SK-N-SH (cell line): ENCODE measurements around the gene AADAT. TPM values are rescaled to one million over a fixed set of nuclear protein-coding genes. Genes with fewer than 3 reads are reported as not detected.

Experiments
- CTCF ChIA-PET: fragments of 300-600, 350-600 bp; formaldehyde crosslinking; extraction: SDS; loops from one replicate; lab custom pipeline; 2021; lab: Yijun Ruan, JAX
- POLR2A ChIA-PET: fragments of 350-600 bp; sonication (Branson Sonifier 250); formaldehyde crosslinking; extraction: SDS; loops from one replicate; lab custom pipeline; 2020; ENCODE audit warnings: antibody characterized with exemption, inconsistent platforms; lab: Yijun Ruan, JAX
- DNase-seq: peaks from one replicate; pipeline ENCODE4 v3.0.0; 2012
- H2AFZ ChIP-seq: fragments of 200-600 bp; sonication (generic); 2 replicates; pipeline ENCODE4 v1.8.1; 2016; ENCODE audit warnings: antibody characterized with exemption, mild to moderate bottlenecking, low read depth
- H3F3A ChIP-seq: fragments of 200-600 bp; sonication (generic); replicated peaks from 2 replicates; pipeline ENCODE3; 2016; ENCODE audit warnings: antibody characterized with exemption, mild to moderate bottlenecking; ENCODE audit not compliant: insufficient read depth
- H3K27ac ChIP-seq, 2 experiments: fragments of 200-500 bp in 1 of 2; fragments of 200-600 bp in 1 of 2; sonication (Bioruptor generic) in 1 of 2; sonication (generic), shearing (Covaris generic) in 1 of 2; 2 replicates each; pipeline versions ENCODE4 v1.5.1 to v1.6.1; 2014 to 2016; ENCODE audit warnings: low read depth in 2 of 2, inconsistent platforms in 1 of 2, low read length in 1 of 2, mild to moderate bottlenecking in 1 of 2, mixed read lengths in 1 of 2
- H3K27me3 ChIP-seq: fragments of 200-600 bp; sonication (generic), shearing (Covaris generic); 2 replicates; pipeline ENCODE4 v1.6.1; 2016; ENCODE audit warnings: mixed run types; ENCODE audit not compliant: insufficient read depth
- H3K36me3 ChIP-seq, 2 experiments: fragments of 200-500 bp in 1 of 2; fragments of 200-600 bp in 1 of 2; sonication (Bioruptor generic) in 1 of 2; sonication (generic) in 1 of 2; replicated peaks in 1 of 2; 2 replicates each; pipeline versions ENCODE3 to v1.5.1; 2014 to 2016; ENCODE audit warnings: low read length in 1 of 2, mild to moderate bottlenecking in 1 of 2; ENCODE audit not compliant: insufficient read depth in 2 of 2, control insufficient read depth in 1 of 2
- H3K4me1 ChIP-seq, 2 experiments: fragments of 200-500 bp in 1 of 2; fragments of 200-600 bp in 1 of 2; sonication (Bioruptor generic) in 1 of 2; sonication (generic), shearing (Covaris generic) in 1 of 2; 2 replicates each; pipeline versions ENCODE4 v1.5.1 to v1.6.1; 2014 to 2016; ENCODE audit warnings: low read depth in 1 of 2, low read length in 1 of 2, mixed run types in 1 of 2; ENCODE audit not compliant: insufficient read depth in 2 of 2, control insufficient read depth in 1 of 2
- H3K4me2 ChIP-seq: fragments of 200-600 bp; sonication (generic), shearing (Covaris generic); 2 replicates; pipeline ENCODE4 v1.6.1; 2017; ENCODE audit warnings: mixed run types
- H3K4me3 ChIP-seq, 2 experiments: fragments of 200-500 bp in 1 of 2; fragments of 200-600 bp in 1 of 2; sonication (Bioruptor generic) in 1 of 2; sonication (generic), shearing (Covaris generic) in 1 of 2; 2 replicates each; pipeline versions ENCODE4 v1.5.1 to v1.8.1; 2014 to 2016; ENCODE audit warnings: low read depth in 2 of 2, inconsistent platforms in 1 of 2, low read length in 1 of 2, mild to moderate bottlenecking in 1 of 2, mixed read lengths in 1 of 2, moderate library complexity in 1 of 2
- H3K79me2 ChIP-seq: fragments of 200-600 bp; sonication (generic); 2 replicates; pipeline ENCODE4 v1.8.1; 2017; ENCODE audit warnings: mild to moderate bottlenecking; ENCODE audit not compliant: insufficient read depth
- H3K9ac ChIP-seq: fragments of 200-600 bp; sonication (generic); 2 replicates; pipeline ENCODE4 v1.6.1; 2017; ENCODE audit warnings: mixed run types
- H3K9me2 ChIP-seq: fragments of 200-600 bp; sonication (generic); 2 replicates; pipeline ENCODE4 v1.6.1; 2017; ENCODE audit warnings: mixed run types
- H3K9me3 ChIP-seq: fragments of 200-600 bp; sonication (generic); 2 replicates; pipeline ENCODE4 v1.6.1; 2017; ENCODE audit warnings: mixed run types, mild to moderate bottlenecking, moderate library complexity
- H4K20me1 ChIP-seq: fragments of 200-600 bp; sonication (generic); 2 replicates; pipeline ENCODE4 v1.6.1; 2017; ENCODE audit warnings: mild to moderate bottlenecking, mixed run types; ENCODE audit not compliant: insufficient read depth
- ELF1 ChIP-seq: IDR thresholded peaks from 2 replicates; pipeline ENCODE4 v1.4.0; 2012
- EP300 ChIP-seq, 2 experiments: IDR thresholded peaks; 2 replicates each; pipeline versions ENCODE4 v1.4.0 to v1.6.1; 2012; ENCODE audit warnings: borderline replicate concordance in 1 of 2, low read depth in 1 of 2, low read length in 1 of 2
- JUND ChIP-seq: IDR thresholded peaks from 2 replicates; pipeline ENCODE4 v1.4.0; 2012
- MEF2A ChIP-seq: IDR thresholded peaks from 2 replicates; pipeline ENCODE4 v1.4.0; 2012; ENCODE audit warnings: low read depth, borderline replicate concordance
- MXI1 ChIP-seq: IDR thresholded peaks from 2 replicates; pipeline ENCODE4 v1.6.1; 2012; ENCODE audit warnings: mild to moderate bottlenecking, low read depth, low read length, improper control_type of control experiment
- NRF1 ChIP-seq: IDR thresholded peaks from 2 replicates; pipeline ENCODE4 v1.6.1; 2012; ENCODE audit warnings: low read depth, mild to moderate bottlenecking, low read length
- RAD21 ChIP-seq: IDR thresholded peaks from 2 replicates; pipeline ENCODE4 v1.6.1; 2012; ENCODE audit warnings: mild to moderate bottlenecking, low read length
- RCOR1 ChIP-seq: fragments of 150-350 bp; IDR thresholded peaks from 2 replicates; pipeline ENCODE4 v1.6.1; 2017; ENCODE audit warnings: antibody characterized with exemption, low read length
- RFX5 ChIP-seq: IDR thresholded peaks from 2 replicates; pipeline ENCODE4 v1.6.1; 2012; ENCODE audit warnings: mild to moderate bottlenecking, improper control_type of control experiment, low read length
- RXRA ChIP-seq: IDR thresholded peaks from 2 replicates; pipeline ENCODE4 v1.4.0; 2012; ENCODE audit warnings: low read depth, mild to moderate bottlenecking, borderline replicate concordance
- SIN3A ChIP-seq: IDR thresholded peaks from 2 replicates; pipeline ENCODE4 v1.6.1; 2012; ENCODE audit warnings: low read depth, mild to moderate bottlenecking, low read length, moderate library complexity, borderline replicate concordance
- ZBTB33 ChIP-seq: IDR thresholded peaks from 2 replicates; pipeline ENCODE4 v1.4.0; 2012; ENCODE audit warnings: low read depth, borderline replicate concordance
- WGBS: methylation state at CpG from one replicate; pipeline ENCODE4 v1.1.6; 2017; ENCODE audit warnings: low lambda C conversion rate; 5-methylcytosine and 5-hydroxymethylcytosine counted together
- polyA plus RNA-seq, 3 experiments: library from polyadenylated mRNA; depleted of rRNA; stranded (reverse); fragments of >200 nt; gene quantifications; 2 replicates each; pipeline ENCODE4 v1.2.3, GENCODE V29; 2012
- TF ChIP-seq, protein P1 (sequence below): IDR thresholded peaks from 2 replicates; pipeline ENCODE4; 2012
- TF ChIP-seq, protein P2 (sequence below): fragments of 200-600 bp; sonication (generic); IDR thresholded peaks from 2 replicates; pipeline ENCODE4 v1.6.1; 2017; ENCODE audit warnings: antibody characterized with exemption, mild to moderate bottlenecking, moderate library complexity
- TF ChIP-seq, protein P3 (sequence below): IDR thresholded peaks from 2 replicates; pipeline ENCODE4 v1.4.0; 2012; ENCODE audit warnings: low read depth, borderline replicate concordance

Gene AADAT
- polyA plus RNA-seq, 1 of the 3 experiments (the other 2 are of a cell fraction), result 12.5 TPM

GRCh38 chr4:170038232-170038631, 51.5 kb downstream of the AADAT start (continued):
- TF ChIP-seq RFX5 (no peak), SIN3A (no peak), MEF2A (no peak), RXRA (no peak)
- TF ChIP-seq, protein P1, sequence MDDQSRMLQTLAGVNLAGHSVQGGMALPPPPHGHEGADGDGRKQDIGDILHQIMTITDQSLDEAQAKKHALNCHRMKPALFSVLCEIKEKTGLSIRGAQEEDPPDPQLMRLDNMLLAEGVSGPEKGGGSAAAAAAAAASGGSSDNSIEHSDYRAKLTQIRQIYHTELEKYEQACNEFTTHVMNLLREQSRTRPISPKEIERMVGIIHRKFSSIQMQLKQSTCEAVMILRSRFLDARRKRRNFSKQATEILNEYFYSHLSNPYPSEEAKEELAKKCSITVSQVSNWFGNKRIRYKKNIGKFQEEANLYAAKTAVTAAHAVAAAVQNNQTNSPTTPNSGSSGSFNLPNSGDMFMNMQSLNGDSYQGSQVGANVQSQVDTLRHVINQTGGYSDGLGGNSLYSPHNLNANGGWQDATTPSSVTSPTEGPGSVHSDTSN, result no peak
- TF ChIP-seq, protein P2, sequence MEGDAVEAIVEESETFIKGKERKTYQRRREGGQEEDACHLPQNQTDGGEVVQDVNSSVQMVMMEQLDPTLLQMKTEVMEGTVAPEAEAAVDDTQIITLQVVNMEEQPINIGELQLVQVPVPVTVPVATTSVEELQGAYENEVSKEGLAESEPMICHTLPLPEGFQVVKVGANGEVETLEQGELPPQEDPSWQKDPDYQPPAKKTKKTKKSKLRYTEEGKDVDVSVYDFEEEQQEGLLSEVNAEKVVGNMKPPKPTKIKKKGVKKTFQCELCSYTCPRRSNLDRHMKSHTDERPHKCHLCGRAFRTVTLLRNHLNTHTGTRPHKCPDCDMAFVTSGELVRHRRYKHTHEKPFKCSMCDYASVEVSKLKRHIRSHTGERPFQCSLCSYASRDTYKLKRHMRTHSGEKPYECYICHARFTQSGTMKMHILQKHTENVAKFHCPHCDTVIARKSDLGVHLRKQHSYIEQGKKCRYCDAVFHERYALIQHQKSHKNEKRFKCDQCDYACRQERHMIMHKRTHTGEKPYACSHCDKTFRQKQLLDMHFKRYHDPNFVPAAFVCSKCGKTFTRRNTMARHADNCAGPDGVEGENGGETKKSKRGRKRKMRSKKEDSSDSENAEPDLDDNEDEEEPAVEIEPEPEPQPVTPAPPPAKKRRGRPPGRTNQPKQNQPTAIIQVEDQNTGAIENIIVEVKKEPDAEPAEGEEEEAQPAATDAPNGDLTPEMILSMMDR, result no peak
- TF ChIP-seq, protein P3, sequence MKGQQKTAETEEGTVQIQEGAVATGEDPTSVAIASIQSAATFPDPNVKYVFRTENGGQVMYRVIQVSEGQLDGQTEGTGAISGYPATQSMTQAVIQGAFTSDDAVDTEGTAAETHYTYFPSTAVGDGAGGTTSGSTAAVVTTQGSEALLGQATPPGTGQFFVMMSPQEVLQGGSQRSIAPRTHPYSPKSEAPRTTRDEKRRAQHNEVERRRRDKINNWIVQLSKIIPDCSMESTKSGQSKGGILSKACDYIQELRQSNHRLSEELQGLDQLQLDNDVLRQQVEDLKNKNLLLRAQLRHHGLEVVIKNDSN, result no peak

DNA sequence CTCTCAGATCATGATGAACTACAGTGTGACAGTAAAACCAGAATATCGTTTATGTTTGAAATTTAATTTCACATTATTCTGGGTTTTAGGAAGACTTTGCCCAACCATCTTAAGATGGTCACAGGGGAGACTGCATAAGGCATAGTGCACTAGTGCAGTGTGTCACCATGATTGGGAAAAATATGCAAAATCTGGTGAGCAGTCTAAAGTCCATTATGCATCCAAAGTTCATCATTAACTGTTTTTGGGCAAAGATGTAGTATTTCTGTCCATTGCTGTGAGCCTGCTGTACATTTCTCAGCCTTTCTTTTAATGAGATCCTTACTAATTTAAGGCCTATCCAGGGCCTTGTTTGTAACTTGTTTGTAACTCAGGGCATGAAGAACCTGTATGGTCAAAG, 52.3 kb downstream of the AADAT start:
- Histone ChIP-seq H3K9me3 (no peaks in the 10 kb centered on the region), H3K9ac (no peak overlapping the region), H3K27ac (no peak overlapping the region), H3K27me3 (no peaks in the 10 kb centered on the region), H4K20me1 (no peaks in the 10 kb centered on the region), H3K4me3 (no peak overlapping the region), H3K9me2 (no peaks in the 10 kb centered on the region), H3K4me1 (no peaks in the 10 kb centered on the region), H3K36me3 (no peaks in the 10 kb centered on the region), H3K79me2 (no peaks in the 10 kb centered on the region; the same call in 1 of the 2 replicates), H3F3A (no peaks in the 10 kb centered on the region), H2AFZ (no peak overlapping the region), H3K4me2 (no peak overlapping the region)
- DNase-seq, result no peak
- POLR2A ChIA-PET, result no interaction called here
- CTCF ChIA-PET, result interaction anchor here (0.9 to 1.0 kb wide), 2 partner anchors 10 to 425 kb away, joined by 3 to 4 read pairs; partner anchors contain the start of gene NEK1
- WGBS, result 75% methylated on average over 1 of the region's 1 CpG
- TF ChIP-seq, protein P1, result no peak
- no peak for TF ChIP-seq MXI1
- TF ChIP-seq NRF1, result no peak
- TF ChIP-seq ELF1, result no peak
- no peak for TF ChIP-seq RAD21
- TF ChIP-seq JUND, result no peak
- no peak for TF ChIP-seq RXRA
- no peak for TF ChIP-seq EP300 (IDR thresholded peaks at IDR 0.05; ENCODE audit: borderline replicate concordance in 1 of 2, low read depth in 1 of 2, low read length in 1 of 2)
- no peak for TF ChIP-seq RCOR1
- no peak for TF ChIP-seq ZBTB33
- no peak for TF ChIP-seq SIN3A
- no peak for TF ChIP-seq RFX5
